ENCODE data around the gene CTNNA3. TPM values are rescaled to one million over a fixed set of nuclear protein-coding genes. Genes with fewer than 3 reads are reported as not detected.

The CTNNA3 gene
- total RNA-seq, 4 donors from 2014 or later, result 0.47 to 3.3 (median 0.80) TPM; not detected in 1

- Histone ChIP-seq H3K4me1 (no peaks in the 10 kb centered on the region), H3K4me3 (no peak overlapping the region), H3K27me3 (no peaks in the 10 kb centered on the region), H3K27ac (no peak overlapping the region), H3K9me3 (no peaks in the 10 kb centered on the region), H3K36me3 (no peaks in the 10 kb centered on the region)
- TF ChIP-seq CTCF (IDR thresholded peaks at IDR 0.05), result no peak
- no peak for DNase-seq
These were observed 411.4 kb downstream of the CTNNA3 start for GRCh38 chr10:67284589-67284988.

- Histone ChIP-seq H3K27ac (no peak overlapping the region), H3K4me1 (no peaks in the 10 kb centered on the region), H3K27me3 (no peaks in the 10 kb centered on the region), H3K4me3 (no peak overlapping the region), H3K9me3 (no peaks in the 10 kb centered on the region), H3K36me3 (no peaks in the 10 kb centered on the region)
- TF ChIP-seq POLR2A (IDR thresholded peaks at IDR 0.05), result no peak
- no peak for TF ChIP-seq CTCF (IDR thresholded peaks at IDR 0.05)
- no peak for DNase-seq
These were observed 413.1 kb downstream of the CTNNA3 start for GRCh38 chr10:67282871-67283270.

- no peak for DNase-seq
- Histone ChIP-seq H3K9me3 (no peaks in the 10 kb centered on the region), H3K4me1 (no peaks in the 10 kb centered on the region), H3K27me3 (no peaks in the 10 kb centered on the region), H3K27ac (no peak overlapping the region), H3K4me3 (no peak overlapping the region), H3K36me3 (no peaks in the 10 kb centered on the region)
- TF ChIP-seq POLR2A (IDR thresholded peaks at IDR 0.05) (no peak), CTCF (IDR thresholded peaks at IDR 0.05) (no peak)
These were observed 415.6 kb downstream of the CTNNA3 start for GRCh38 chr10:67280405-67280804.

- no peak overlapping the region for H3K27ac ChIP-seq
- H3K4me1 ChIP-seq, result no peaks in the 10 kb centered on the region
- no peak for TF ChIP-seq POLR2A (IDR thresholded peaks at IDR 0.05)
- no peak for TF ChIP-seq CTCF (IDR thresholded peaks at IDR 0.05)
- no peaks in the 10 kb centered on the region for H3K9me3 ChIP-seq
- H3K4me3 ChIP-seq, result no peak overlapping the region
- H3K36me3 ChIP-seq, result no peaks in the 10 kb centered on the region
- no peak for DNase-seq
- H3K27me3 ChIP-seq, result no peaks in the 10 kb centered on the region
These were observed 418.6 kb downstream of the CTNNA3 start for GRCh38 chr10:67277402-67277801.

- Histone ChIP-seq H3K27me3 (no peaks in the 10 kb centered on the region), H3K4me3 (no peak overlapping the region), H3K27ac (no peak overlapping the region), H3K4me1 (no peaks in the 10 kb centered on the region), H3K9me3 (no peaks in the 10 kb centered on the region), H3K36me3 (no peaks in the 10 kb centered on the region)
- no peak for TF ChIP-seq CTCF (IDR thresholded peaks at IDR 0.05)
- no peak for TF ChIP-seq POLR2A (IDR thresholded peaks at IDR 0.05)
- no peak for DNase-seq
These were observed 426.2 kb downstream of the CTNNA3 start for GRCh38 chr10:67269828-67270227.

GRCh38 chr10:67268146-67268545 is 427.8 kb downstream of the CTNNA3 start:
- no peak for TF ChIP-seq CTCF (IDR thresholded peaks at IDR 0.05)
- TF ChIP-seq POLR2A (IDR thresholded peaks at IDR 0.05), result no peak
- H3K4me1 ChIP-seq, result no peaks in the 10 kb centered on the region

More at GRCh38 chr10:67268146-67268545, 427.8 kb downstream of the CTNNA3 start:
- H3K27ac ChIP-seq, result no peak overlapping the region
- DNase-seq, result no peak
- H3K9me3 ChIP-seq, result no peaks in the 10 kb centered on the region
- no peaks in the 10 kb centered on the region for H3K27me3 ChIP-seq
- no peak overlapping the region for H3K4me3 ChIP-seq
- no peaks in the 10 kb centered on the region for H3K36me3 ChIP-seq
